Dendritic cell treated with granulocyte-macrophage colony-stimulating factor and Interleukin-4, amounts not matched to agents 40 ng/mL and 50 ng/mL, for 4 days (primary cell): ENCODE results near the gene SNX32.

ENCODE experiments used
- H3K27ac Mint-ChIP-seq: one replicate; pipeline ENCODE4 v1.8.0; 2022; ENCODE audit warnings: mild to moderate bottlenecking, mixed read lengths
- H3K27me3 Mint-ChIP-seq: one replicate; pipeline ENCODE4 v1.8.0; 2022; ENCODE audit warnings: mild to moderate bottlenecking, mixed read lengths
- H3K36me3 Mint-ChIP-seq: one replicate; pipeline ENCODE4 v1.8.0; 2022; ENCODE audit warnings: low read depth, mixed read lengths
- H3K4me1 Mint-ChIP-seq: one replicate; pipeline ENCODE4 v1.8.0; 2022; ENCODE audit warnings: low read depth, mixed read lengths
- H3K4me3 Mint-ChIP-seq: one replicate; pipeline ENCODE4 v1.8.0; 2022; ENCODE audit warnings: mild to moderate bottlenecking, moderate library complexity, mixed read lengths
- H3K9me3 Mint-ChIP-seq: one replicate; pipeline ENCODE4 v1.8.0; 2022; ENCODE audit warnings: mixed read lengths
- intact Hi-C: fragments of 100-400 bp; cut with micrococcal nuclease; formaldehyde crosslinking; loops from one replicate; pipeline ENCODE4 v1.15.0; 2022

The SNX32 gene

DNA sequence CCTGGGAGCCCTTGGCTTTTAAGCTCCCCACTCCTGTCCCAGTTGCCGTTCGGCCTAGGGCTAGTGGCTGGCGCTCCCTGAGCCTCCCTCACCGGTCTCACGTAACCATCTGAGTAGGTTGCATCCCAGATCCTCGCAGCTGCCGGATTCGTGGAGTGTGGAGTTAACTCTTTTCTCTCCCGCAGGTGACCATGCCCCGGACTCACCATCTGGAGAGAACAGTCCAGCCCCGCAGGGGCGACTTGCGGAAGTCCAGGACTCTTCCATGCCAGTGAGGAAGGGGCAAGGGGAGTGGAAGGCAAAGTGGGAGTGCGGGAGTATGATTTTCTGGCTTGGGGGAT lies 27.4 kb downstream of the SNX32 start:
- intact Hi-C loops = no loop called here
- peak overlapping the region; percentile 96 for H3K27ac Mint-ChIP-seq
- H3K36me3 Mint-ChIP-seq = peaks cover 89% of the 10 kb centered on the region
- H3K9me3 Mint-ChIP-seq = no peaks in the 10 kb centered on the region
- no peaks in the 10 kb centered on the region for H3K27me3 Mint-ChIP-seq
- peaks cover 63% of the 10 kb centered on the region for H3K4me1 Mint-ChIP-seq
- peak overlapping the region; percentile 82 for H3K4me3 Mint-ChIP-seq

DNA sequence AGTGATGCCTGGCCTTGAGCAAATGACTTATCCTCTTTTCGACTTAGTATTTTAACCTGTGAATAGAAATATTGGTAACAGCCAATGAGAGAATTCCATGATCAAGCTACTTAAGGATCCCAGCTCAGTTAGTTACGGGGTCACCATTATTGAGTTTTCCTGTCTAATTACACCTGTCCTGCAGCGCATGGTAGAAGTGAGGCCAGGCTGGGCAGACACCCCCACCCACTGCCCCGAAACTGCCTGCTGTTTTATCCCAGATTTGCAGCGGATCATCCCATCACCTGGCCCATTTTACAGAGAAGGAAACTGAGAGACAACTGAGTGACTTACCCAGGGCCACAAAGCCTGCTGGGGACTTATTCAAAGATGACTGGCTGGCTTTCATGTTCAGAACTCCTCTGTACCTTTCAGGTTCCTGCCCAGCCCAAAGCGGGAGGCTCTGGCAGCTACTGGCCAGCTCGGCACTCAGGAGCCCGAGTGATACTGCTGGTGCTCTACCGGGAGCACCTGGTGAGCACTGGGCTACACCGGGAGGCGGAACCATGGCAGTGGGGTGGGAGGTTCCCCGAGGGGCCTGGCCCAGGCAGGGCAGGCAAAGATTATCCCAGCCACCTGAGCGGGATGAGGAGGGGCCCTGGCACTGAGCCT lies 27.9 kb downstream of the SNX32 start:
- H3K27ac Mint-ChIP-seq = peak overlapping the region; percentile 96
- no peaks in the 10 kb centered on the region for H3K27me3 Mint-ChIP-seq
- peaks cover 61% of the 10 kb centered on the region for H3K4me1 Mint-ChIP-seq
- H3K4me3 Mint-ChIP-seq = peak overlapping the region; percentile 82
- peaks cover 88% of the 10 kb centered on the region for H3K36me3 Mint-ChIP-seq
- H3K9me3 Mint-ChIP-seq = no peaks in the 10 kb centered on the region
- intact Hi-C loops = no loop called here

- Mint-ChIP-seq H3K27ac (peak overlapping the region; percentile 1), H3K4me1 (peaks cover 64% of the 10 kb centered on the region), H3K36me3 (peaks cover 88% of the 10 kb centered on the region), H3K9me3 (no peaks in the 10 kb centered on the region), H3K4me3 (no peak overlapping the region), H3K27me3 (no peaks in the 10 kb centered on the region)
- intact Hi-C loops = no loop called here
Measured at GRCh38 chr11:65862191-65862735, 28.5 kb downstream of the SNX32 start.

DNA sequence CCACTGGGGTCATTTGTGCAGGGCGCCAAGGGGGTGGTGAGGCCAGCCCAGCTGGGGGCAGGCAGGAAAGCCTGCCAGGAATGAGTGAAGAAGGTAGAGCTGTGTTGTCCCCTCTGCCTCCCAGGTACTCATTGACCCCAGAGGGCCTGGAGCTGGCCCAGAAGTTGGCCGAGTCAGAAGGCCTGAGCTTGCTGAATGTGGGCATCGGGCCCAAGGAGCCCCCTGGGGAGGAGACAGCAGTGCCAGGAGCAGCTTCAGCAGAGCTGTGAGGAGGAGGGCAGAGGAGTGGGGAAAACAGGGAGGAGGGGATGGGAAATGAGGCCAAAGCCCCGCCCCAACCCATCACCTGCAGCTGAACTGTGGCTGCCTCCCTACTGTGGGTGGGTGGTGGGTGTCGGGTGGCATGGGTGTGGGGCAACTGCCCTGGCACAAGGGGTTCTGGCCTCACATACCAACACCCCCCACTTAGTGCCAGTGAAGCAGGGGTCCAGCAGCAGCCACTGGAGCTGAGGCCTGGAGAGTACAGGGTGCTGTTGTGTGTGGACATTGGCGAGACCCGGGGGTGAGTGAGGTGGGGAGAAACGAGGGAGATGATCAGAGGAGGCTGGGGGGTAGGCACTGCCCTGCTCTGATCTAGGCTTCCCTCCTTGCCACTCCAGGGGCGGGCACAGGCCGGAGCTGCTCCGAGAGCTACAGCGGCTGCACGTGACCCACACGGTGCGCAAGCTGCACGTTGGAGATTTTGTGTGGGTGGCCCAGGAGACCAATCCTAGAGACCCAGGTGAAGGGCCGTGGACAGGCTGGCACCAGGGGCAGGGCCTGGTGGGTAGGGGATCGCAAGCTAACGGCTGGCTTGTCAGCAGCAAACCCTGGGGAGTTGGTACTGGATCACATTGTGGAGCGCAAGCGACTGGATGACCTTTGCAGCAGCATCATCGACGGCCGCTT lies 29.5 kb downstream of the SNX32 start:
- H3K27me3 Mint-ChIP-seq = no peaks in the 10 kb centered on the region
- peaks cover 71% of the 10 kb centered on the region for H3K4me1 Mint-ChIP-seq
- peak overlapping the region; percentile 1 for H3K27ac Mint-ChIP-seq
- peaks cover 92% of the 10 kb centered on the region for H3K36me3 Mint-ChIP-seq
- intact Hi-C loops = no loop called here
- H3K4me3 Mint-ChIP-seq = no peak overlapping the region
- H3K9me3 Mint-ChIP-seq = no peaks in the 10 kb centered on the region

DNA sequence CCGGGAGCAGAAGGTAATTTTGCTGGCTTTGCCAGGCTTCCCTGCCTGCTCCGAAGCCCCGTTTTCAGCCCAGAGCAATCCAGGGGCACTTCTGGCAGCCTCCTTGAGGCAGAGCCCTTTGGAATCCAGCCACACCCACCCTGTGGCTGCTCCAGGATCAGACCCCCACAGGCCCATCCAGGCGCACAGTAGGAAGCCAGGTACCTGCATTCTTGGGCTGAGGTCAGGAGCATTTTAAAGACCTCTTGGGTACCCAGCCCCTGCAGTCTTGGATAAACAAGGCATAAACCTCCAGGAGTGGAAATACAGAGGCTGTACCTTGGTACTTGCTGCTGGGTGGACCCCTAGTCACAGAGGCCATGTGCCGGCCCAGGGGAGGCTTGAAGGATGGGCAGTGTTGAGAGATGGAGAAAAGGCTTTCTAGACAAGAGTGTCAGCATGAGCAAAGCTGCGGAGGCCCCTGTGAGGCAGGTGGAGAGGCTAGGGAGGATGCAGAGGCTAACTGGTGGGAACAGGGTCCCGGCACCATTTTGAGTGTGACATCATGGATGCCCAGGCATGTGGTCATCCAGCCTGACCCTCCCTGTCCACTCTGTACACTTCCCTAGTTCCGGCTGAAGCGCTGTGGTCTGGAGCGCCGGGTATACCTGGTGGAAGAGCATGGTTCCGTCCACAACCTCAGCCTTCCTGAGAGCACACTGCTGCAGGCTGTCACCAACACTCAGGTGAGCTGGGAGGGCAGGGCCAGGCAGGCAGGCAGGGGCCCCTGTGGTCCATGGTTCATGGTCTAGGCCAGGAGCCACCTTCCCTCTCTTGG lies 30.3 kb downstream of the SNX32 start:
- Mint-ChIP-seq H3K27ac (no peak overlapping the region), H3K4me3 (no peak overlapping the region), H3K27me3 (no peaks in the 10 kb centered on the region), H3K4me1 (peaks cover 62% of the 10 kb centered on the region), H3K36me3 (peaks cover 90% of the 10 kb centered on the region), H3K9me3 (no peaks in the 10 kb centered on the region)
- intact Hi-C loops = no loop called here

- Mint-ChIP-seq H3K9me3 (no peaks in the 10 kb centered on the region), H3K27ac (no peak overlapping the region), H3K36me3 (peaks cover 86% of the 10 kb centered on the region), H3K4me3 (no peak overlapping the region), H3K4me1 (peaks cover 61% of the 10 kb centered on the region), H3K27me3 (peaks cover 6% of the 10 kb centered on the region)
- intact Hi-C loops = no loop called here
Measured at GRCh38 chr11:65864706-65865471, 31.1 kb downstream of the SNX32 start.

DNA sequence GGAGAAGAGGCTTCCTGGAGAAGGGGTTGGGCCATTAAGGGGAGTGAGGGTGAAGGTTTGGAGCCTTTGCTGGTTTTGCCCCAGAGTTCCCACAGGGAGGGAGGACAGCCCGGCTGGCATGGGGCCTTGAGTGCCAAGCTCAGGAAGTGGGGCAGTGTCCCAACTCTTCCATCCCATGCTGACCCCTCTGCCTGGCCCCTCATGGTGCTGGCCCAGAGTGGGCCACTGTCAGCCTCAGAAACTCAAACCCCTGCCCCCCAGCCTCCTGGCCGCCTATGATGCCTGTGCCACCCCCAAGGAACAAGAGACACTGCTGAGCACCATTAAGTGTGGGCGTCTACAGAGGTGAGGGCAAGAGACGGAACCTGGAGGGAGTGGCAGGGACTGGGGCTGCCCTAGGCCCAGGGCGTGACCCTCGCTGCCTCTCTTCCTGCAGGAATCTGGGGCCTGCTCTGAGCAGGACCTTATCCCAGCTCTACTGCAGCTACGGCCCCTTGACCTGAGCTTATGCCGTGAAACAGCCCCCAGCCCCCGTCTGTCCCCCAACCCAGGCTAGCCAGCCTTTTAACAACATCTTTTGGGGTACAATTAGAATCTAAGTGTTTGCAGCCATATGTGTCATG lies 31.9 kb downstream of the SNX32 start:
- peaks cover 79% of the 10 kb centered on the region for H3K36me3 Mint-ChIP-seq
- H3K4me3 Mint-ChIP-seq = no peak overlapping the region
- peaks cover 65% of the 10 kb centered on the region for H3K4me1 Mint-ChIP-seq
- H3K9me3 Mint-ChIP-seq = no peaks in the 10 kb centered on the region
- H3K27ac Mint-ChIP-seq = no peak overlapping the region
- intact Hi-C loops = no loop called here
- H3K27me3 Mint-ChIP-seq = peaks cover 12% of the 10 kb centered on the region

DNA sequence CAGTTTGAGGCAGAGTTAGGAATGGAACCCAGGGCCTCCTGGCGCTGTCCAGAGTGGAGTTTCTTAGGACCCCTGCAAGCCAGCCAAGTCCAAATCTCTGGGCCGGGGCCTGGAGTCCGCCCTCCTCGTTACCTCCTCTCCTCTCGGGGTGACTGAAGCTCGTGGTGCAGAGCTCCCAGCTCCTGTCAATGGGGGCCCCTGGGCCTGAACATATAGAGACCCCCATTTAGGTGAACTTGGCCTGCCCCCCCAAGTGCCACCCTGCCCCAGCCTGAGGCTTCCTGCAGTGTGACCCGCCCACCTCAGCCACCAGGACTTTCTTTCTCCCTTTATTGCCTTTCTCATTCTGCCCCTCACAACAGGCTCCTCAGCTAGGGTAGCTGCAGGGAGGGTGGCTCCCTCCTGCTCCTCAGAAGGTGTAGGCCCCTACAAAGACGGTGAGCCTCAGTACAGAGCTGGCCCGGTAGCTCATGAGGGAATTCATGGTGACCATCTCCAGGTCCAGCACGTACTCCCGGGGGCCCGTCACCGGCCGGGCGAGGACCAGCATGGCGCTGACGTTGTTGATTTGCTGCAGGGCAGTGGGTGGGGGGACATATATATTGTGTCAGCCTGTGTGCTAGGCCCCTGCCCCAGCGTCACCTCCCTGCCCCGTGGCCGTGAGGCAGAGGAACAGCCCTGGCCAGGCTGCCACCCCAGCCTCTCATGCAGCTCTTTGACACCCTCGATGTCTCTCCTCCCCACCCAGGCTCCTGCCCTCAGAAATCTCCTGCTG lies 32.9 kb downstream of the SNX32 start:
- no peak overlapping the region for H3K4me3 Mint-ChIP-seq
- H3K4me1 Mint-ChIP-seq = peaks cover 66% of the 10 kb centered on the region
- peaks cover 68% of the 10 kb centered on the region for H3K36me3 Mint-ChIP-seq
- H3K27ac Mint-ChIP-seq = no peak overlapping the region
- intact Hi-C loops = no loop called here
- H3K9me3 Mint-ChIP-seq = no peaks in the 10 kb centered on the region
- peaks cover 14% of the 10 kb centered on the region for H3K27me3 Mint-ChIP-seq

GRCh38 chr11:65867284-65868071 lies 33.7 kb downstream of the SNX32 start:
- H3K4me3 Mint-ChIP-seq = no peak overlapping the region
- no peaks in the 10 kb centered on the region for H3K9me3 Mint-ChIP-seq
- peaks cover 18% of the 10 kb centered on the region for H3K27me3 Mint-ChIP-seq
- no peak overlapping the region for H3K27ac Mint-ChIP-seq
- H3K4me1 Mint-ChIP-seq = peaks cover 65% of the 10 kb centered on the region
- intact Hi-C loops = no loop called here
- H3K36me3 Mint-ChIP-seq = peaks cover 61% of the 10 kb centered on the region

- Mint-ChIP-seq H3K4me1 (peaks cover 63% of the 10 kb centered on the region), H3K4me3 (no peak overlapping the region), H3K27me3 (peaks cover 22% of the 10 kb centered on the region), H3K36me3 (peaks cover 58% of the 10 kb centered on the region), H3K27ac (no peak overlapping the region), H3K9me3 (no peaks in the 10 kb centered on the region)
- intact Hi-C loops = no loop called here
Measured at GRCh38 chr11:65868076-65868667, 34.4 kb downstream of the SNX32 start.

DNA sequence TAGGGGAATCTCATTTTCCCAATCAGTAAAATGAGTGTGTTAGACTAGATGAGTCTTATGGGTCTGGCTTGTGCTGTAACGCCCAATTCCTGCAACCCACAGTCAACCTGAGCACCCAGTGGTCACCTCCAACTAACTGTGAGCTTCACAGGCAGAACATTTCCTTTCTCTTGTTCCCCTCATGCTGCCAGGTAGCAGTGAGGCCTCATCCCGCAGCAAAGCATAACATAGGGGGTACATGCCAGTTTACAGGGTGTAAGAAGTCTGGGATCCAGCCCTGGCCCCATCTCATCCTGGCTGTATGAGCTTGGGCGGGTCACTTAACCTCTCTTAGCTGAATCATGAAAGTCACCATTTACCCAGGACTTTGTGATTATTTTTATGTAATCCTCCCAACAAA lies 35.1 kb downstream of the SNX32 start:
- Mint-ChIP-seq H3K27me3 (peaks cover 25% of the 10 kb centered on the region), H3K9me3 (no peaks in the 10 kb centered on the region), H3K36me3 (peaks cover 55% of the 10 kb centered on the region), H3K4me3 (no peak overlapping the region), H3K4me1 (peaks cover 63% of the 10 kb centered on the region), H3K27ac (no peak overlapping the region)
- intact Hi-C loops = no loop called here
